HG02981 (cell line): ENCODE results near the gene WTAP.
A peak's percentile ranks its signal among the peaks of the same experiment; 100 is the strongest.
"Not testable (repeated sequence)": the region's sequence is repeated elsewhere in the genome, so short reads cannot be mapped to it uniquely, and the experiment has no call there.

Experiments
- ATAC-seq: cut with Tn5 transposase; IDR thresholded peaks from one replicate; pipeline ENCODE4 v1.9.1; 2021; ENCODE audit warnings: mild to moderate bottlenecking, moderate library complexity; ENCODE audit not compliant: unreplicated experiment

The WTAP gene

GRCh38 chr6:159760602-159761057 lies 33.3 kb downstream of the WTAP start:
- no peak for ATAC-seq

- ATAC-seq = peak; percentile 3
These were observed 34.0 kb downstream of the WTAP start for GRCh38 chr6:159761129-159761872.

GRCh38 chr6:159761873-159762680 lies 34.8 kb downstream of the WTAP start, which contains the start of gene ACAT2:
Gene ACAT2, plus strand, starts transcription at chr6:159762045. Its CDS starts 43 bp downstream, at chr6:159762088.
- ATAC-seq = peak; percentile 98

GRCh38 chr6:159762681-159763293 lies 35.5 kb downstream of the WTAP start:
- peak; percentile 3 for ATAC-seq

GRCh38 chr6:159766906-159767305 lies 39.6 kb downstream of the WTAP start:
- no peak for ATAC-seq

- no peak for ATAC-seq
These were observed 42.2 kb downstream of the WTAP start for GRCh38 chr6:159769470-159769869.

GRCh38 chr6:159772196-159772595 lies 44.9 kb downstream of the WTAP start:
- no peak for ATAC-seq

- ATAC-seq = no peak
These were observed 50.1 kb downstream of the WTAP start for GRCh38 chr6:159777240-159777904.

GRCh38 chr6:159778131-159778530 lies 50.8 kb downstream of the WTAP start:
- no peak for ATAC-seq

GRCh38 chr6:159778542-159779103 lies 51.3 kb downstream of the WTAP start:
- ATAC-seq = no peak

- no peak for ATAC-seq
These were observed 61.0 kb downstream of the WTAP start for GRCh38 chr6:159788276-159788675.

- ATAC-seq = no peak
These were observed 61.6 kb downstream of the WTAP start for GRCh38 chr6:159788753-159789376.

- ATAC-seq = peak; percentile 58
These were observed 62.3 kb downstream of the WTAP start, which contains the start of gene TCP1 for GRCh38 chr6:159789377-159790148. Gene TCP1, minus strand, starts transcription at chr6:159789602. Its CDS starts 134 bp downstream, at chr6:159789468.

GRCh38 chr6:159790149-159790955 lies 63.0 kb downstream of the WTAP start, which contains the start of gene MRPL18:
Gene MRPL18, plus strand, starts transcription at chr6:159790467. Its CDS starts 121 bp downstream, at chr6:159790588.
- ATAC-seq = peak; percentile 84

- no peak for ATAC-seq
These were observed 63.8 kb downstream of the WTAP start for GRCh38 chr6:159790956-159791598.

GRCh38 chr6:159794976-159795375 lies 67.7 kb downstream of the WTAP start:
- not testable (repeated sequence) for ATAC-seq

- no peak for ATAC-seq
These were observed 70.2 kb downstream of the WTAP start for GRCh38 chr6:159797554-159797953.
